BE2C (cell line): ENCODE data around the gene USP11.

Experiments used
- DNase-seq: peaks from one replicate; pipeline ENCODE4 v3.0.0-alpha.2; 2020
- H3K27me3 ChIP-seq: fragments of 250-450 bp; sonication (Bioruptor Pico); 2 replicates; pipeline ENCODE4 v1.5.1; 2020; ENCODE audit warnings: mild to moderate bottlenecking
- H3K36me3 ChIP-seq: fragments of 250-450 bp; sonication (Bioruptor Pico); 2 replicates; pipeline ENCODE4 v1.5.1; 2020; ENCODE audit warnings: mild to moderate bottlenecking
- H3K4me1 ChIP-seq: fragments of 250-450 bp; sonication (Bioruptor Pico); 2 replicates; pipeline ENCODE4 v1.5.1; 2020
- H3K4me3 ChIP-seq: 2 replicates; pipeline ENCODE4 v1.5.1; 2011; ENCODE audit warnings: low read depth, low read length
- H3K9me3 ChIP-seq: fragments of 250-450 bp; sonication (Bioruptor Pico); 2 replicates; pipeline ENCODE4 v1.5.1; 2020
- CTCF ChIP-seq: IDR thresholded peaks from 2 replicates; pipeline ENCODE4 v1.5.1; 2012; ENCODE audit warnings: mild to moderate bottlenecking, low read depth, low read length

Gene USP11

DNA sequence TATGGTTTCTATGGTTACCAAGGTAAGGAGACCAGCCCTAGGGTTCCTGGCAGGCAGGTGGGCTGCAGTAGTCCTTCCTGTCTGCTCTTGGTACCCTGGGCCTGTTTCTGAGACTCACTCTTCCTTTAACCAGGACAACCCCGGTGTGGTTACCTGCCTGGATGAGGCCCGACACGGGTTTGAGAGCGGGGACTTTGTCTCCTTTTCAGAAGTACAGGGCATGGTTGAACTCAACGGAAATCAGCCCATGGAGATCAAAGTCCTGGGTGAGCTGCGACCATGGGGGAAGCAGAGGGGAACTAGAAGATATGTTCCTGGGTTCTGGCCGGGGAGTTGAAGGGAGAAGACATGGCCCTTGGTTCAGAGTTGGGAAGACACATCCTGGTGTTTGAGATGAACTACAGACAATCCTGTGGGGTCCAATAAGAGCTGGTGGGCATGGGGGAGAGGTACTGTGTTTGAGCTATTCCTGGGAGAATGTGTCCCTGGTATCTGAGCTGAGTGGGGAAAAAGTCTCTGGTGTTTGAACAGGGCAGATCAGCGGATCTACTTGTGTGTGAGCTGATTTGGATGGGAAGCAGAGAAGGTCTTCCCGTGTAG, 31.4 kb upstream of the USP11 start:
- Histone ChIP-seq H3K36me3 (peaks cover 76% of the 10 kb centered on the region), H3K9me3 (no peaks in the 10 kb centered on the region), H3K4me3 (no peak overlapping the region), H3K27me3 (no peaks in the 10 kb centered on the region), H3K4me1 (no peaks in the 10 kb centered on the region)
- TF ChIP-seq CTCF = no peak
- DNase-seq = no peak

- H3K36me3 ChIP-seq = peaks cover 75% of the 10 kb centered on the region
- DNase-seq = no peak
- no peak overlapping the region for H3K4me3 ChIP-seq
- H3K27me3 ChIP-seq = no peaks in the 10 kb centered on the region
- H3K9me3 ChIP-seq = no peaks in the 10 kb centered on the region
- no peaks in the 10 kb centered on the region for H3K4me1 ChIP-seq
- no peak for TF ChIP-seq CTCF
Measured at GRCh38 chrX:47202316-47202715, 30.5 kb upstream of the USP11 start.

- Histone ChIP-seq H3K4me1 (no peaks in the 10 kb centered on the region), H3K9me3 (no peaks in the 10 kb centered on the region), H3K4me3 (no peak overlapping the region), H3K27me3 (no peaks in the 10 kb centered on the region), H3K36me3 (peaks cover 76% of the 10 kb centered on the region)
- DNase-seq = no peak
- no peak for TF ChIP-seq CTCF
Measured at GRCh38 chrX:47202877-47203276, 29.9 kb upstream of the USP11 start.

DNA sequence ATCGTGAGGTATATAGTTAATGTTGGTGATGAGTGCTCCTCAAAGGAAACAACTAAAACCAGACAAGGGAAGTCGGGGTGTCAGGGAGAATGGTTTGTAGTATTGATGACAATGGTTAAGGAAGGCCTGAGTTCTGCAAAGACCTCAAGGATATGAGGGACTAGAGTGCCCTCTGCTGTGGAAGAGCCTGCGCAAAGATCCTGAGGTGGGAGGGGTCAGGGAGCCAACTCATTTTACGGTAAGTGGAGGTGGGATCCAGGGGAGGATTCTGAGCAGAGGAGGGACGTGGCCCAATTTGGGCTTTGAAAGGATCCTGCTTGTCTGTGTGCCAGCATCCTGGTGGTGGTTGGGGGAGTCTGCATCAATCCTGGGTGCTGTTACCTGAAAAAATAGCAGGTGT, 27.8 kb upstream of the USP11 start:
- no peak for TF ChIP-seq CTCF
- DNase-seq = no peak
- Histone ChIP-seq H3K9me3 (no peaks in the 10 kb centered on the region), H3K4me1 (no peaks in the 10 kb centered on the region), H3K36me3 (peaks cover 77% of the 10 kb centered on the region), H3K4me3 (no peak overlapping the region), H3K27me3 (no peaks in the 10 kb centered on the region)

DNA sequence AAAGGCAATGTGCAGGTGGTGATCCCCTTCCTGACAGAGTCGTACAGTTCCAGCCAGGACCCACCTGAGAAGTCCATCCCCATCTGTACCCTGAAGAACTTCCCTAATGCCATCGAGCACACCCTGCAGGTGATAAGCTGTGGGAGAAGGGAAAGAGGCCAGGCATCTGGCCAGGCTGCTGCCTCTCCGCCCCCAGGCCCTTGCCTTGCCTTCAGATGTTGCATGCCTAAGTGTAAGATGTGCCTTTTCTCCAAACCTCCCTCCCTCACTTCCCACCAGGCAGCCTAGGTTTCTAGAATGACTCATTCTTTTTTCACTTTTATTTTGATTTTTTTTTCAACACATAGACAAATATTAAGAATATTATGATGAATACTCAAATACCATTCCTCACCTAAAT, 26.5 kb upstream of the USP11 start:
- no peaks in the 10 kb centered on the region for H3K27me3 ChIP-seq
- no peaks in the 10 kb centered on the region for H3K4me1 ChIP-seq
- no peak for TF ChIP-seq CTCF
- no peaks in the 10 kb centered on the region for H3K9me3 ChIP-seq
- peaks cover 77% of the 10 kb centered on the region for H3K36me3 ChIP-seq
- H3K4me3 ChIP-seq = no peak overlapping the region
- DNase-seq = no peak

- DNase-seq = no peak
- H3K9me3 ChIP-seq = no peaks in the 10 kb centered on the region
- no peak for TF ChIP-seq CTCF
- no peak overlapping the region for H3K4me3 ChIP-seq
- H3K27me3 ChIP-seq = no peaks in the 10 kb centered on the region
- H3K36me3 ChIP-seq = peaks cover 76% of the 10 kb centered on the region
- no peaks in the 10 kb centered on the region for H3K4me1 ChIP-seq
Measured at GRCh38 chrX:47208108-47208507, 24.7 kb upstream of the USP11 start.
